CD8-positive, alpha-beta memory T cell (primary cell): Measurements from ENCODE around the gene ZNF546. TPM values are rescaled to one million over a fixed set of nuclear protein-coding genes. Genes with fewer than 3 reads are reported as not detected.
A peak's percentile ranks its signal among the peaks of the same experiment; 100 is the strongest.

Source experiments
- CTCF ChIA-PET: fragments of 350-600 bp; sonication (Branson Sonifier 250); formaldehyde crosslinking; loops from one replicate; lab custom pipeline; 2021; ENCODE audit warnings: antibody characterized with exemption; lab: Charles Lee
- POLR2A ChIA-PET: fragments of 350-600 bp; sonication (Branson Sonifier 250); formaldehyde crosslinking; loops from one replicate; lab custom pipeline; 2021; ENCODE audit warnings: antibody characterized with exemption; lab: Charles Lee
- DNase-seq, 5 donors: peaks; one replicate each; pipeline versions ENCODE4 v3.0.0 to v3.0.0-alpha.2; 2020 to 2022; ENCODE audit warnings: mixed read lengths in 1 of 5
- H3K27ac ChIP-seq: one replicate; pipeline ENCODE4 v1.7.0; 2013; ENCODE audit warnings: low read depth, mild to moderate bottlenecking, low read length, moderate library complexity
- H3K27me3 ChIP-seq: 2 replicates; pipeline ENCODE4 v1.7.0; 2013; ENCODE audit warnings: low read length, mild to moderate bottlenecking; ENCODE audit not compliant: insufficient read depth, poor library complexity, severe bottlenecking
- H3K36me3 ChIP-seq: 2 replicates; pipeline ENCODE4 v1.7.0; 2013; ENCODE audit warnings: mild to moderate bottlenecking, low read length, moderate library complexity; ENCODE audit not compliant: insufficient read depth
- H3K4me1 ChIP-seq: 2 replicates; pipeline ENCODE4 v1.7.0; 2013; ENCODE audit warnings: mild to moderate bottlenecking, low read length, moderate library complexity; ENCODE audit not compliant: insufficient read depth
- H3K4me3 ChIP-seq: 2 replicates; pipeline ENCODE4 v1.7.0; 2013; ENCODE audit warnings: mild to moderate bottlenecking, low read length
- H3K9me3 ChIP-seq: 2 replicates; pipeline ENCODE4 v1.7.0; 2013; ENCODE audit warnings: mild to moderate bottlenecking, low read length
- H3K27ac Mint-ChIP-seq, 8 donors: one replicate each; pipeline ENCODE4 v1.8.0; 2020 to 2021; ENCODE audit warnings: mixed read lengths in 8 of 8, mild to moderate bottlenecking in 6 of 8, inconsistent platforms in 3 of 8, moderate library complexity in 3 of 8
- H3K27me3 Mint-ChIP-seq, 2 donors: one replicate each; pipeline ENCODE4 v1.8.0; 2020 to 2021; ENCODE audit warnings: mixed read lengths in 2 of 2, mild to moderate bottlenecking in 1 of 2, moderate library complexity in 1 of 2
- H3K36me3 Mint-ChIP-seq, 3 donors: one replicate each; pipeline ENCODE4 v1.8.0; 2020 to 2021; ENCODE audit warnings: mixed read lengths in 3 of 3, inconsistent platforms in 1 of 3, mild to moderate bottlenecking in 1 of 3
- H3K4me1 Mint-ChIP-seq, 3 donors: one replicate each; pipeline ENCODE4 v1.8.0; 2020 to 2021; ENCODE audit warnings: mixed read lengths in 3 of 3, inconsistent platforms in 1 of 3, mild to moderate bottlenecking in 1 of 3
- H3K4me3 Mint-ChIP-seq, 7 donors: one replicate each; pipeline ENCODE4 v1.8.0; 2020 to 2021; ENCODE audit warnings: mixed read lengths in 7 of 7, mild to moderate bottlenecking in 6 of 7, moderate library complexity in 4 of 7, inconsistent platforms in 2 of 7
- H3K9me3 Mint-ChIP-seq, 5 donors: one replicate each; pipeline ENCODE4 v1.8.0; 2020 to 2022; ENCODE audit warnings: mixed read lengths in 5 of 5, mild to moderate bottlenecking in 3 of 5, moderate library complexity in 2 of 5, inconsistent platforms in 1 of 5
- polyA plus RNA-seq: library from polyadenylated mRNA; unstranded; fragments of 300-500 nt; fragmentation: Illumina TruSeq; gene quantifications from one replicate; pipeline ENCODE4 v1.2.3, GENCODE V29; 2021
- total RNA-seq, 2 experiments: library from RNA; stranded (reverse); gene quantifications; one replicate each; pipeline ENCODE4 v1.2.3, GENCODE V29; 2021

ZNF546 gene
- total and polyA plus RNA-seq, 3 experiments from 2014 or later, result 4.8 to 6.6 (median 5.0) TPM

GRCh38 chr19:39998501-39998900, 1.6 kb downstream of the ZNF546 start:
- H3K4me1 Mint-ChIP-seq, result peaks cover 24 to 42% (median 41%) of the 10 kb centered on the region in 3 donors
- Histone ChIP-seq H3K9me3 (peaks cover 5% of the 10 kb centered on the region), H3K36me3 (peaks cover 4% of the 10 kb centered on the region), H3K27ac (no peak overlapping the region), H3K4me1 (peaks cover 19% of the 10 kb centered on the region), H3K27me3 (no peaks in the 10 kb centered on the region), H3K4me3 (no peak overlapping the region)
- peak overlapping the region; percentile 40 to 99 (median 96) for H3K27ac Mint-ChIP-seq
- H3K36me3 Mint-ChIP-seq, result peaks cover 3 to 21% (median 4%) of the 10 kb centered on the region in 3 donors
- peak overlapping the region; percentile 91 to 99 (median 95) for H3K4me3 Mint-ChIP-seq
- CTCF ChIA-PET, result interaction anchor here (2.7 to 2.8 kb wide), 2 partner anchors 28 kb away, joined by 11 to 25 read pairs; partner anchors contain the start of gene PSMC4
- no peaks in the 10 kb centered on the region for H3K9me3 Mint-ChIP-seq
- no peaks in the 10 kb centered on the region for H3K27me3 Mint-ChIP-seq
- POLR2A ChIA-PET, result no interaction called here
- DNase-seq, result no peak

- Mint-ChIP-seq H3K4me1 (no peaks in the 10 kb centered on the region), H3K4me3 (no peak overlapping the region), H3K27me3 (no peaks in the 10 kb centered on the region), H3K9me3 (peaks cover 4 to 12% (median 7%) of the 10 kb centered on the region in 5 donors), H3K36me3 (peaks cover 35 to 49% (median 44%) of the 10 kb centered on the region in 3 donors), H3K27ac (no peak overlapping the region)
- DNase-seq, result no peak
- no peaks in the 10 kb centered on the region for H3K4me1 ChIP-seq
- no peaks in the 10 kb centered on the region for H3K27me3 ChIP-seq
- H3K4me3 ChIP-seq, result no peak overlapping the region
- H3K9me3 ChIP-seq, result no peaks in the 10 kb centered on the region
- peak overlapping the region; percentile 56 for H3K27ac ChIP-seq
- peaks cover 27% of the 10 kb centered on the region for H3K36me3 ChIP-seq
- ChIA-PET CTCF (no interaction called here), POLR2A (no interaction called here)
Observed at GRCh38 chr19:40005691-40006272, 8.9 kb downstream of the ZNF546 start.

DNA sequence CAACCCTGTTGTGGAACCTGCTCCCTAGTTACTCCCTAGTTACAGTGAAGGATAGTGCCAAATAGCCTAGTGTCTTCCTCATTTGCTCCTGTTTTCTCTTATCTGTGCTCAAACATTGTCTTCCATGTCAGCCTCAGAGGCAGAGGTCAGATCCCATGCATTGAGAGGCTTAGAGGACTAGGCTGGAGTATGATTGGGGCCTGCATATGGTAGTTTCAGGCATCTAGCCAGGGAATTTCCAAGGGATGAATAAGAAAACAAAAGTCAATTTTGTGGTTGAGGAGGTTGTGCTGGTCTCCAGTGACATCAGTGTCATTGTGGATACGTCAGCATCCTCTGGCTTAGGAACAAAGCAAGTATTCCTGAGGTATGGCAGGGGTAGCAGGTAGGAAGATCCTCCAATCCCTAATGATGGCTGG, 9.4 kb downstream of the ZNF546 start:
- H3K27ac Mint-ChIP-seq, result peak overlapping the region in 1 of 8 donors; percentile 2
- CTCF ChIA-PET, result no interaction called here

DNA sequence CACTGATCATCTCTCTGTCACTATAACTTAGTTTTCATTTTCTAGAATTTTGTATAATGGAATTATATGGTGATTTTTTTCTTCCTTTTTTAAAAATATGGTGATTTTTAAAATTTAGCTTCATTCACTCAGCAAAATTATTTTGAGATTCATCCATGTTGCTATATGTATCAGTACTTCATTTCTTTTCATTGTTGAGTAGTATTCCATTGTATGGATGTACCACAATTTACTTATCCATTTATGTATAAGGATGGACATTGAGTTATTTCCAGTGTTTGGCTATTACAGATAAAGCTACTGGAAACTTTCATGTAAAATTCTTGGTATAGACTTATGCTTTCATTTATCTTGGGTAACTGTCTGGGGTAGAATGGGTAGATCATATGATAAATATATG, 12.8 kb downstream of the ZNF546 start:
- POLR2A ChIA-PET, result interaction anchor here (0.6 kb wide), 1 partner anchor 40 kb away, joined by 3 read pairs; no protein-coding TSS in a partner anchor
- Mint-ChIP-seq H3K27me3 (no peaks in the 10 kb centered on the region), H3K27ac (no peak overlapping the region), H3K4me1 (no peaks in the 10 kb centered on the region), H3K9me3 (peaks cover 30 to 44% (median 39%) of the 10 kb centered on the region in 5 donors), H3K36me3 (peaks cover 54 to 80% (median 79%) of the 10 kb centered on the region in 3 donors), H3K4me3 (no peak overlapping the region)
- H3K9me3 ChIP-seq, result peaks cover 13% of the 10 kb centered on the region
- no peak overlapping the region for H3K4me3 ChIP-seq
- H3K27ac ChIP-seq, result no peak overlapping the region
- DNase-seq, result no peak
- no peaks in the 10 kb centered on the region for H3K4me1 ChIP-seq
- CTCF ChIA-PET, result no interaction called here
- peaks cover 27% of the 10 kb centered on the region for H3K36me3 ChIP-seq
- no peaks in the 10 kb centered on the region for H3K27me3 ChIP-seq

More for the DNA sequence above, 9.4 kb downstream of the ZNF546 start:
- Mint-ChIP-seq H3K9me3 (peaks cover 4 to 12% (median 7%) of the 10 kb centered on the region in 5 donors), H3K4me1 (no peaks in the 10 kb centered on the region), H3K4me3 (no peak overlapping the region), H3K36me3 (peaks cover 35 to 52% (median 49%) of the 10 kb centered on the region in 3 donors), H3K27me3 (no peaks in the 10 kb centered on the region)
- Histone ChIP-seq H3K4me1 (no peaks in the 10 kb centered on the region), H3K36me3 (peaks cover 27% of the 10 kb centered on the region), H3K9me3 (no peaks in the 10 kb centered on the region), H3K27me3 (no peaks in the 10 kb centered on the region), H3K4me3 (no peak overlapping the region), H3K27ac (peak overlapping the region; percentile 56)
- no peak for DNase-seq
- POLR2A ChIA-PET, result no interaction called here

GRCh38 chr19:40013991-40014390, 17.1 kb downstream of the ZNF546 start:
- no peaks in the 10 kb centered on the region for H3K4me1 ChIP-seq
- H3K27ac ChIP-seq, result no peak overlapping the region
- H3K9me3 ChIP-seq, result peaks cover 36% of the 10 kb centered on the region
- Mint-ChIP-seq H3K36me3 (peaks cover 29 to 70% (median 59%) of the 10 kb centered on the region in 3 donors), H3K27me3 (no peaks in the 10 kb centered on the region), H3K4me1 (no peaks in the 10 kb centered on the region), H3K9me3 (peaks cover 40 to 82% (median 75%) of the 10 kb centered on the region in 5 donors), H3K27ac (no peak overlapping the region), H3K4me3 (no peak overlapping the region)
- POLR2A ChIA-PET, result no interaction called here
- CTCF ChIA-PET, result no interaction called here
- H3K4me3 ChIP-seq, result no peak overlapping the region
- H3K36me3 ChIP-seq, result peaks cover 8% of the 10 kb centered on the region
- no peak for DNase-seq
- H3K27me3 ChIP-seq, result no peaks in the 10 kb centered on the region

- ChIA-PET POLR2A (no interaction called here), CTCF (no interaction called here)
- Mint-ChIP-seq H3K27me3 (no peaks in the 10 kb centered on the region), H3K4me1 (no peaks in the 10 kb centered on the region), H3K9me3 (peaks cover 59 to 95% (median 87%) of the 10 kb centered on the region in 5 donors), H3K4me3 (no peak overlapping the region), H3K36me3 (peaks cover 6 to 31% (median 11%) of the 10 kb centered on the region in 3 donors), H3K27ac (no peak overlapping the region)
- Histone ChIP-seq H3K9me3 (peaks cover 44% of the 10 kb centered on the region), H3K4me1 (no peaks in the 10 kb centered on the region), H3K4me3 (no peak overlapping the region), H3K36me3 (no peaks in the 10 kb centered on the region), H3K27ac (no peak overlapping the region), H3K27me3 (no peaks in the 10 kb centered on the region)
- DNase-seq, result no peak
Observed at GRCh38 chr19:40023969-40024368, 27.1 kb downstream of the ZNF546 start.

DNA sequence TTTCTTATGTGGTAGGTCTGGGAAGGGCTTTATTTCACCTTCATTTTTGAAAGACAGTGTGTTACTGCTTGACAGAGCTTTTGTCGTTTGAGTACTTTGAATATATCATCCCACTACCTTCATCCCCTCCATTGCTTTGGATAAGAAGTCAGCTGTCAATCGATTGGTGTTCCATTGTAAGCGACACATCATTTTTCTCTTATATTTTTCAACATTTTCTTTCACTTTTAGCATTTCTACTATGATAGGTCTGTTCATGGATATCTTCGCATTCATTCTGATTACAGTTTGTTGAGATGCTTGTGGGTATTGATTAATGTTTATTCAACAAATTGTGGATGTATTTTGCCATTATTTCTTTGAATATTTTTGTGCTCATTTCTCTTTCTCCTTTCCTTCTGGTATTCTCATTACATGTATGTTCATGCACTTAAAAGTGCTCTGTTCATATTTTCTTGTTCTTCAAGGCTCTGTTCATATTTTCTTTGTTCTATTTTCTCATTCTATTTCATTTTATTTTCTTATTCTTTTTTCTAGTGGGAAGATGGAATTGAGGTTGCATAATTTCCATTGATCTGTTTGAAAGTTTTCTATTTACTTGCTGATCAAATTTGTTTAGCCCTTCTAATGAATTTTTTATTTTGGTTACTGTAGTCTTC, 29.2 kb downstream of the ZNF546 start:
- ChIA-PET CTCF (interaction anchor here (1.3 kb wide), 1 partner anchor 55 kb away, joined by 4 read pairs; the partner anchor contains the start of gene PSMC4), POLR2A (interaction anchor here (0.6 kb wide), 1 partner anchor 22 kb away, joined by 5 read pairs; no protein-coding TSS in a partner anchor)
- H3K9me3 ChIP-seq, result peaks cover 57% of the 10 kb centered on the region
- no peaks in the 10 kb centered on the region for H3K36me3 ChIP-seq
- no peak overlapping the region for H3K4me3 Mint-ChIP-seq
- no peak overlapping the region for H3K27ac ChIP-seq
- H3K27ac Mint-ChIP-seq, result no peak overlapping the region
- H3K27me3 Mint-ChIP-seq, result no peaks in the 10 kb centered on the region
- H3K4me1 Mint-ChIP-seq, result peaks cover 0 to 1% (median 0%) of the 10 kb centered on the region in 3 donors
- H3K4me1 ChIP-seq, result no peaks in the 10 kb centered on the region
- peaks cover 58 to 95% (median 90%) of the 10 kb centered on the region in 5 donors for H3K9me3 Mint-ChIP-seq
- no peaks in the 10 kb centered on the region for H3K27me3 ChIP-seq
- H3K4me3 ChIP-seq, result no peak overlapping the region
- H3K36me3 Mint-ChIP-seq, result peaks cover 5 to 32% (median 14%) of the 10 kb centered on the region in 3 donors
- DNase-seq, result no peak

GRCh38 chr19:40026597-40026970, 29.7 kb downstream of the ZNF546 start:
- ChIA-PET CTCF (interaction anchor here (1.3 kb wide), 1 partner anchor 56 kb away, joined by 4 read pairs; the partner anchor contains the start of gene PSMC4), POLR2A (interaction anchor here (0.6 kb wide), 1 partner anchor 22 kb away, joined by 5 read pairs; no protein-coding TSS in a partner anchor)
- H3K4me3 Mint-ChIP-seq, result no peak overlapping the region
- Histone ChIP-seq H3K27ac (no peak overlapping the region), H3K4me1 (no peaks in the 10 kb centered on the region), H3K27me3 (no peaks in the 10 kb centered on the region), H3K9me3 (peaks cover 57% of the 10 kb centered on the region), H3K4me3 (no peak overlapping the region), H3K36me3 (no peaks in the 10 kb centered on the region)
- H3K36me3 Mint-ChIP-seq, result peaks cover 5 to 32% (median 15%) of the 10 kb centered on the region in 3 donors
- H3K4me1 Mint-ChIP-seq, result peaks cover 0 to 1% (median 0%) of the 10 kb centered on the region in 3 donors
- DNase-seq, result no peak
- H3K9me3 Mint-ChIP-seq, result peaks cover 53 to 96% (median 87%) of the 10 kb centered on the region in 5 donors
- H3K27me3 Mint-ChIP-seq, result no peaks in the 10 kb centered on the region
- H3K27ac Mint-ChIP-seq, result no peak overlapping the region
